HepG2 (cell line): ENCODE measurements around the gene SAMD4A.

Source experiments
- CTCF ChIP-seq: sonication (generic); formaldehyde crosslinking; IDR thresholded peaks from 2 replicates; pipeline ENCODE4 v1.5.0; 2020; ENCODE audit warnings: mild to moderate bottlenecking, missing genetic modification reagents, moderate library complexity
- ETV5 ChIP-seq: IDR thresholded peaks from 2 replicates; pipeline ENCODE4 v1.6.1; 2018; ENCODE audit warnings: missing biosample characterization, missing genetic modification reagents, inconsistent platforms, borderline replicate concordance
- FOSL1 ChIP-seq: sonication (generic); formaldehyde crosslinking; IDR thresholded peaks from 2 replicates; pipeline ENCODE4 v1.9.0; 2021; ENCODE audit warnings: missing genetic modification reagents, borderline replicate concordance
- JUNB ChIP-seq: sonication (generic); formaldehyde crosslinking; IDR thresholded peaks from 2 replicates; pipeline ENCODE4 v1.8.0; 2022; ENCODE audit warnings: missing genetic modification reagents, mild to moderate bottlenecking, borderline replicate concordance
- ZNF678 ChIP-seq: sonication (generic); formaldehyde crosslinking; IDR thresholded peaks from 2 replicates; pipeline ENCODE4 v1.4.0; 2020; ENCODE audit warnings: mild to moderate bottlenecking, missing genetic modification reagents

DNA sequence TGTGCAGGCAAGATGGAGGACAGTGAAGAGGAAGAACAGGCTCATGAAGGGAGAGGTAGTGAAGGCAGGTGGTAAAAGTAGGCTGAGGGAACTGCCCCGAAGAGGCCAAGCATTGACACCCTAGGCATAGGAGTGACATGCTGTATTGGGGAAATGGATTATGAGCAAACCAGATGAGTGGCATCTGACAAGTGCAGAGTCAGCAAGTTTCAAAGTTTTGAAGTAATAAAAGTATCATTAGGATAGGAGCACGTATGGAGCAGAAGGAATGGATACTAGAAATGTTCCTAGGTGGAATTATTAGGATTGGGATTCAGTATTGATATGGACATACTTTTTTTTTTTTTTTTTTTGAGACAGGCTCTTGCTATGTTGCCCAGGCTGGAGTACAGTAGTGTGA, 139.8 kb downstream of the SAMD4A start:
- TF ChIP-seq ETV5 (CRISPR knock-in tag) (no peak), ZNF678 (CRISPR knock-in tag) (no peak), JUNB (CRISPR knock-in tag) (no peak), FOSL1 (CRISPR knock-in tag) (no peak), CTCF (CRISPR knock-in tag) (no peak)
